Hematopoietic multipotent progenitor cell (in vitro differentiated cells): ENCODE data around the gene FBXW2. TPM values are rescaled to one million over a fixed set of nuclear protein-coding genes. Genes with fewer than 3 reads are reported as not detected.
"Not testable (repeated sequence)": the region's sequence is repeated elsewhere in the genome, so short reads cannot be mapped to it uniquely, and the experiment has no call there.

Source experiments
- DNase-seq, 3 donors: peaks; one replicate each; pipeline ENCODE4 v3.0.0-alpha.2; 2011 to 2015; ENCODE audit warnings: low read depth in 2 of 3, low spot score in 2 of 3
- total RNA-seq: library from RNA; depleted of rRNA; stranded (reverse); fragments of >200 nt; gene quantifications from one replicate; pipeline ENCODE4 v1.2.3, GENCODE V29; 2012

FBXW2 gene
- total RNA-seq, 1 donor: 35.0 TPM

GRCh38 chr9:120750421-120750820 lies 42.8 kb downstream of the FBXW2 start:
- DNase-seq: no peak

DNA sequence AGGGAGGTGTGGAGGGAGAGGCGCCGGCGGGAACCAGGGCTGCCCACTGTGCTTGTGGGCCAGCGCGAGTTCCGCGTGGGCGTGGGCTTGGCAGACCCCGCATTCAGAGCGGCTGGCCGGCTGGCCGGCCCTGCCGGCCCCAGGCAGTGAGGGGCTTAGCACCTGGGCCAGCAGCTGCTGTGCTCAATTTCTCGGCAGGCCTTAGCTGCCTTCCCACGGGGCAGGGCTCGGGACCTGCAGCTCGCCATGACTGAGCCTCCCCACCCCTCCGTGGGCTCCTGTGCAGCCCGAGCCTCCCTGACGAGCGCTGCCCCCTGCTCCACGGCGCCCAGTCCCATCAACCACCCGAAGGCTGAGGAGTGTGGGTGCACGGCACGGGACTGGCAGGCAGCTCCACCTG lies 46.9 kb downstream of the FBXW2 start:
- not testable (repeated sequence) for DNase-seq

DNA sequence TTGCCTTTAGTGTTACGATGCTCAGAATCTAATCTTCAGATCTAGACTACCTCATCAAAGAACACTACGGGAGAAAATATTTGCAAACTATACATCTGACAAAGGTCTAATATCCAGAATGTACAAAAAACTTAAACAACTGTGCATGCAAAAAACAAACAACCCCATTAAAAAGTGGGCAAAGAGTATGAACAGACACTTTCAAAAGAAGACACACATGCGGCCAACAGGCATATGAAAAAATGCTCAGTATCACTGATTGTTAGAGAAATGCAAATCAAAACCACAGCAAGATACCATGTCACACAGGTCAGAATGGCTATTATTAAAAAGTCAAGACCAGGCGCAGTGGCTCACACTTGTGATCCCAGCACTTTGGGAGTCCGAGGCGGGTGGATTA lies 47.9 kb downstream of the FBXW2 start:
- no peak for DNase-seq

- peak in 1 of 3 donors; percentile 43 for DNase-seq
These were observed 50.2 kb downstream of the FBXW2 start for GRCh38 chr9:120742951-120743416.

DNA sequence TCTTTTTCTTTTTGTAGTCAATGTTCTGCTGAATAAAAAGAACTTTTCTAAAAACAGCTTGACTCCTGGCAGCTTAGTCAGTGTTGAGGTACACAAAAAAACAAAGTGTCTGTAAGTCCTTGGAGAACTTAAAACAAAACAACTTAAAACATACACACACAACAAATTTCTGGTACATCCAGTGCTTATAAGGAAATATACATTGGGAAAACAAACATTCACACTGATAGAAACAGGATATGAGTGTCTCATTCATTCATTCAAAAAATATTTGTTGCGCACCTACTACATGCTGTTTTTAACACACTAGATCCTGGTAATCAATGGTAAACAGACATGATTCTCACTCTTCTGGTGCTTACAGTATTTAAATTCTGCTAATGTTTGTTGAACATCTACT lies 51.5 kb downstream of the FBXW2 start:
- no peak for DNase-seq

DNA sequence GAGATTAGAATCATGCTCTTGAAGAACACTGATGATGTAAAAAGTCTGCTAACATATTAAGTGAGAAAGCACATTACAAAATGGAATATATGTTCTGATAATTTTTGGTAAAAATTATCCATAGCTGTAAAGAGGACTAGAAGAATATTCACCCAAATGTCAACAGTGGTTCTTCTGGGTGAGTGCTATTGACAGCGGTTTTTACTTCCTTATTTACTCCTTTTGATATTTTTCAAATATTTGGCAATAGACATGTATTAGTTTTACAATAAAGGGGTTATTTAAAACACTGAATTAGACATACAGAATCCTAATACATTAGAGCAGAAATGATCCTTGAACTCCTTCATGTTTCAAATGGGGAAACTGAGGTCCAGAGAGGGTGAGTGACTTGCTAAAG lies 52.0 kb downstream of the FBXW2 start:
- no peak for DNase-seq

GRCh38 chr9:120740132-120740531 lies 53.1 kb downstream of the FBXW2 start:
- DNase-seq: no peak

GRCh38 chr9:120737416-120738165 lies 55.6 kb downstream of the FBXW2 start:
- DNase-seq: no peak

GRCh38 chr9:120736881-120737280 lies 56.3 kb downstream of the FBXW2 start:
- no peak for DNase-seq

GRCh38 chr9:120735415-120736126 lies 57.6 kb downstream of the FBXW2 start:
- DNase-seq: peak in 1 of 3 donors; percentile 50

DNA sequence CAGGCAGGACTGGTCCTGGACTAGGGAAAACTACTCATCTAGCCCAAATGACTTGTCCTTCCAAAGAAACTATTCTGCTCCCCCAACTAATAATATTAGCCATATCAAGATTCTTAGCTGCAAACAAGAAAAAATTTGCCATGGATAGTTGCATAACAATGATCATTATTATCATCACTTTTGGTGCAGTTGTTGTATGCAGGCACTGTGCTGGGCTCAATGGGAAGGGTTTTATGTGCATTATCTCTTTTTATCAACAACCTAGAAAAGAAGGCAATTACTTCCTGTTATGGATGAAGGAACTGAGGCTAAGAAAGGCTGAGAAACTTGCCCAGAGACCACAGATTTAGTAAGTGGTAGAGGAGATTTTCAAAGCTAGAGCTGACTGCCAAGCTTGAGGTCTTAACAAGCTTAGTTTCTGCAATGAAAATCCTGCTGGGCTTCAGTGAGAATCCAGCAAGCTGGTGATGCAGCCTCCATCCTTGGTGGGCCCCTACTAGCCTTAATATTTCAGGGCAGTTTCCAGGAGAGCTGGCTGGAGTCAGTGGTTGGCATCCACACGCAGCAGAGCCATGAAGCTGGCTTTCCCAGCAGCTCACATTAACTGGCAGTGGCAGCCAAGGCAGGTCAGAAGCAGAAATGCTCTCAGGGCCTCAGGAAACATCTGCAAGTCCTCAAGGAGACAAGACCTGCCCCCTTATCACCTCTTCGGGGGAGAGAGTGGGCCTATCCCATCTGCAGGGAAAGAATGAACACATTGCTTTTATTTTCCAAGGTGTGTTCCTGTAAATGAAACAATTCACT lies 58.4 kb downstream of the FBXW2 start:
- DNase-seq: peak in 1 of 3 donors; percentile 55

DNA sequence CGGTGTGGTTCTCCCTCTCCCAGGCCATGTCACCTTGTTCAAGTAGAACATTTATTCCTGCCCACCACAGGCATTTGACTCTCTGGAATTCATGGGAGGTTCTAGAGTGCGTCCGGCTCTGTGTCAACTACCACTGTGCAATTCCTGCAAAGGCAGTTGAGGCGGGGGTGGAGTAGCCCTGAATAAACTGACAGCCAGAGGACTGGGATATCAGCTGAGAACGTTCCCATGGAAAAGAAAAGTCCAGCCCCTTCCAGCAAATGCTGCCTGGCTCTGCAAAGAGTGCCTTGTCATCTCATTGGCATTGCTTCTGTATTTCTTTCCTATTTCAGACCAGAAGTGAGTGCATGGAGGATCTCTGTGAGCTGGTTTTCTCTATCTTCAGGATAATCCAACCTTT lies 60.0 kb downstream of the FBXW2 start:
- no peak for DNase-seq

- no peak for DNase-seq
These were observed 62.3 kb downstream of the FBXW2 start for GRCh38 chr9:120730654-120731514.

- DNase-seq: no peak
These were observed 63.4 kb downstream of the FBXW2 start for GRCh38 chr9:120729791-120730241.

DNA sequence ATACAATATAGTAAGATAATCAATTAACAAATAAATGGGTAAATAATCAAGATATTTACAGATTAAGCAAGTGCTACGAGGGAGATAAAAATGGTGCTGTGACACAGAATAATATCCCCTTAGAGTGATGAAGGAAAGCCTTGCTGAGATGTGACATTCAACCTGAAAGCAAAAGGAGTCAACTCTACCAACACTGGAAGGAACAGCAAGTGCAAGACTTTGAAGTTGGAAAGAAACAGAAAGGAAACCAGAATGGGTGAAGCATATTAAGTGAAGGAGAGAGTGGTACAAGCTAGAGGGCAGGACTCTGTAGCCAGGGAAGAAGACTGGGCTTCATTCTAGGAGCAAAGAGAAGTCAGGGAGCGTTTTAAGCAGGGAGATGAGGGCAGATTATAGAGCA lies 66.7 kb downstream of the FBXW2 start:
- no peak for DNase-seq

DNA sequence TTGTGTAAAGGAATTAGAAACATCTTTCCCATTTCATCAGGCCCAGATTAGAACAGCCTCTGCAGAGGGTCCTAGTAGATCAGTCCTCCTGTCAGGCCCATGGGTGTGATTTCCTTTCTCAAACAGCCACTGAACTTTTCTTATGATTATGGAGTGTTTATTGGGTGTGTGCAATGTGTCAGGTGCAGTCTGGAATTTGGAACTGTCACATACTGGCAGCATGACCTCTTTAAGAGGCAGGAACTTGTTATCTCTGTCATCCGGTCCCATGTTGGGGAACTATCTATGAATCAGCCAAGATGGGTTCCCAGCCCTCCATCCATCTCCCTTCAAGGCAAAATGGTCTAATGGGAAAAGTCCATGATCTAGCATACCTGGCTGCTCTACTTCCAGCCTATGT lies 67.3 kb downstream of the FBXW2 start:
- DNase-seq: no peak

GRCh38 chr9:120724757-120725400 lies 68.3 kb downstream of the FBXW2 start:
- DNase-seq: peak in 1 of 3 donors; percentile 52

DNA sequence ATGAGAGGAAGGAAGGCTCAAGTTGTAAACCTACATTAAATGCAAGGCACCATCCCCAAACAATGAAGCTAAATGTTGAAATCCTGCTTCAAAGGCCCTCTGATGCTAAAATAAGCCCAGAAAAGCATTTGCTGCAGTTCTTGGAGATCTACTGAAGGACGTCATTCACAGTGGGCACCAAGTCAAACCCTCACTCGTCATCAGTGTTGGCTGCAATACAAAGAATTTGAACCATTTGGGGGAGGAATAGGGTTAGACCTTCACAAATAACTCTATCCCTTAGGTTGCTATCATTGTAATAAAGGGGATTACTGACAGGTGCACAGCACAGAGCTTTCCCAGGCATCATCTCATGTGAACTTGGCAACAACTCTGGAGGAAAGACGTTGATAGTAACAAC lies 69.7 kb downstream of the FBXW2 start:
- DNase-seq: no peak

DNA sequence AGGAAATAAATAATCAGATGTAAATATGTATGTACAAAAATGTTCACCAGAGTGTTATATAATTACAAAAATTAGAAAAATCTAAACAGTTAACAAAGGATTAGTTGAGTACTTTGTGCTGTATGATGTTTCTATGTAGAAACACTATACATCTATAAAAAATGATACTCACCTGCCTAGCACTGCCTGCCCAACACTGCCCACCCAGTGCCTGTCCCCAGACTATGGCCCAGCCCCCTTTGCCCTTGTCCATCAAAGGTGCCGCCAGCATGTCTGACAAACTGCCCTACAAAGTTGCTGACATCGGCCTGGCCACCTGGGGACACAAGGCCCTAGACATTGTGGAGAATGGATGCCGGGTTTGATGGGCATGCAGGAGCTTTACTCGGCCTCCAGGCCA lies 72.8 kb downstream of the FBXW2 start:
- DNase-seq: no peak

- no peak for DNase-seq
These were observed 74.9 kb downstream of the FBXW2 start for GRCh38 chr9:120718316-120718715.
